ENCODE measurements around the gene MFNG. TPM values are rescaled to one million over a fixed set of nuclear protein-coding genes. Genes with fewer than 3 reads are reported as not detected.

Gene MFNG
- polyA plus RNA-seq, 1 donor from 2014 or later = 0.17 TPM

DNA sequence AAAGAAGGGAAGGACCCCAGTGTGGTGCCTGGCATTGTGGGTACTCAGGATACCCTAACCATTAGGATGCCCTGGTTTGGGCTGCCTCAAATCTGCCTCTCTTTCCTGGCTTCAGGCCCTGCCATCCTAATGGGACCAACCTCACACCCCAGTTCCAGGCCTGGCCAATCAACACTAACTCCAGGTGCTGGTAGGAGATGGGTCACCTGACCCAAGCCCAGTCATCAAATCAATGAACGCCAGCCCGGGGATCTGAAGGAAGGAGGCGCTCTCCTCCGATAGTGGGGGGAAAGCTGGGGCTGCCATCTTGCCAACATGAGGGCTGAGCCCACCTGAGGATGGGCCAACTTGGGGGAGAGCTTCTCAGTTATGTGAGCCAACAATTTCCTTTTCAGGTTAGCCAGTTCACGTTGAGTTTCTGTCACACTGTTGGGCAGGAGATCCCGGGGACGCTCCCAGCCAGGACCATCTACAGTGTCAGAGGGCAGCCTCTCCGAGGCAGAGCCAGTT, 12.7 kb downstream of the MFNG start:
- TF ChIP-seq POLR2AphosphoS5 (IDR thresholded peaks at IDR 0.05) (no peak), EZH2 (IDR thresholded peaks at IDR 0.05; ENCODE audit: borderline replicate concordance, insufficient read depth, low read length, poor library complexity, severe bottlenecking) (no peak)
- TF ChIP-seq, protein P1, sequence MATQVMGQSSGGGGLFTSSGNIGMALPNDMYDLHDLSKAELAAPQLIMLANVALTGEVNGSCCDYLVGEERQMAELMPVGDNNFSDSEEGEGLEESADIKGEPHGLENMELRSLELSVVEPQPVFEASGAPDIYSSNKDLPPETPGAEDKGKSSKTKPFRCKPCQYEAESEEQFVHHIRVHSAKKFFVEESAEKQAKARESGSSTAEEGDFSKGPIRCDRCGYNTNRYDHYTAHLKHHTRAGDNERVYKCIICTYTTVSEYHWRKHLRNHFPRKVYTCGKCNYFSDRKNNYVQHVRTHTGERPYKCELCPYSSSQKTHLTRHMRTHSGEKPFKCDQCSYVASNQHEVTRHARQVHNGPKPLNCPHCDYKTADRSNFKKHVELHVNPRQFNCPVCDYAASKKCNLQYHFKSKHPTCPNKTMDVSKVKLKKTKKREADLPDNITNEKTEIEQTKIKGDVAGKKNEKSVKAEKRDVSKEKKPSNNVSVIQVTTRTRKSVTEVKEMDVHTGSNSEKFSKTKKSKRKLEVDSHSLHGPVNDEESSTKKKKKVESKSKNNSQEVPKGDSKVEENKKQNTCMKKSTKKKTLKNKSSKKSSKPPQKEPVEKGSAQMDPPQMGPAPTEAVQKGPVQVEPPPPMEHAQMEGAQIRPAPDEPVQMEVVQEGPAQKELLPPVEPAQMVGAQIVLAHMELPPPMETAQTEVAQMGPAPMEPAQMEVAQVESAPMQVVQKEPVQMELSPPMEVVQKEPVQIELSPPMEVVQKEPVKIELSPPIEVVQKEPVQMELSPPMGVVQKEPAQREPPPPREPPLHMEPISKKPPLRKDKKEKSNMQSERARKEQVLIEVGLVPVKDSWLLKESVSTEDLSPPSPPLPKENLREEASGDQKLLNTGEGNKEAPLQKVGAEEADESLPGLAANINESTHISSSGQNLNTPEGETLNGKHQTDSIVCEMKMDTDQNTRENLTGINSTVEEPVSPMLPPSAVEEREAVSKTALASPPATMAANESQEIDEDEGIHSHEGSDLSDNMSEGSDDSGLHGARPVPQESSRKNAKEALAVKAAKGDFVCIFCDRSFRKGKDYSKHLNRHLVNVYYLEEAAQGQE (IDR thresholded peaks at IDR 0.05; ENCODE audit: borderline replicate concordance) = no peak
- no peaks in the 10 kb centered on the region for H4K20me1 ChIP-seq (ENCODE audit: insufficient read depth)
- no peak overlapping the region for H3K4me2 ChIP-seq (ENCODE audit: low read length)
- H3K79me2 ChIP-seq (replicated peaks; ENCODE audit: insufficient read depth, low read length) = no peaks in the 10 kb centered on the region
- H3F3A ChIP-seq (ENCODE audit: insufficient read depth, low read length, poor library complexity, severe bottlenecking) = no peaks in the 10 kb centered on the region
- no peaks in the 10 kb centered on the region for H3K9me3 ChIP-seq (ENCODE audit: low read length)
- no peak overlapping the region for H3K27ac ChIP-seq (ENCODE audit: low read length)
- no peak overlapping the region for H3K9ac ChIP-seq (ENCODE audit: low read length)
- H2AFZ ChIP-seq (ENCODE audit: low read depth, low read length) = no peak overlapping the region
- H3K36me3 ChIP-seq (ENCODE audit: insufficient read depth, low read length) = no peaks in the 10 kb centered on the region
- H3K9me2 ChIP-seq (ENCODE audit: insufficient read depth, low read length) = no peaks in the 10 kb centered on the region
- H3K27me3 ChIP-seq (ENCODE audit: insufficient read depth, low read depth, low read length) = no peaks in the 10 kb centered on the region
- H3K4me3 ChIP-seq (ENCODE audit: low read length) = no peak overlapping the region

DNA sequence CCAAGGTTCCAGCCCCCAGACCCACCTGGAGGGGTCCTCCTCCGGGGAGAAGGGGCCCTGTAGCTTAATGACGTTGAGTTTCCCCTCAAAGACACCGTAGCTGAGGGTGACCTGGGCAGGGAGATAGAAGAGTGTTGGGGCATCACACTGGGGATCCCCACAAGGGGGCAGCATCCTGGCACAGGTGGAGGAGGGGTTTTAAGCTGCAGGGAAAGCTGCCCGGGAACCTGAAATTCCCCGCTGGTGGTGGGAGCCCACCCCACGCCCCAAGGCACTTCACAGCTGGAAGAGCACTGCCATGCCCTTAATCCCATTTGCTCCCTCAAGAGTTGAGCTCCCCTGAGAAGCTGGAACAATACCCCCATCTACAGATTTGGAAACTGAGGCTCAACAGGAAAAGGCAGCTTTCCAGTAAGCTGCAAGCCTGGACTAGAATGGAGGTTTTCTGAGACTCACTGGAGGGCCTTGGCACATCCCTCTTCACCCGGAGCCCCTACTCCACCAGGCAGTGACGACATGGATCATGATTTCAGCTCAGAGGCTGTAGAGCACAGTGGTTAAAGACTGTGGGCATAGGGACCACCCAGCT, 13.7 kb downstream of the MFNG start:
- Histone ChIP-seq H3K79me2 (replicated peaks; ENCODE audit: insufficient read depth, low read length) (no peaks in the 10 kb centered on the region), H3K9me2 (ENCODE audit: insufficient read depth, low read length) (no peaks in the 10 kb centered on the region), H3K36me3 (ENCODE audit: insufficient read depth, low read length) (no peaks in the 10 kb centered on the region), H3K9me3 (ENCODE audit: low read length) (no peaks in the 10 kb centered on the region), H2AFZ (ENCODE audit: low read depth, low read length) (no peak overlapping the region), H4K20me1 (ENCODE audit: insufficient read depth) (no peaks in the 10 kb centered on the region), H3K4me3 (ENCODE audit: low read length) (no peak overlapping the region), H3K27me3 (ENCODE audit: insufficient read depth, low read depth, low read length) (no peaks in the 10 kb centered on the region), H3K27ac (ENCODE audit: low read length) (no peak overlapping the region), H3K9ac (ENCODE audit: low read length) (no peak overlapping the region), H3K4me2 (ENCODE audit: low read length) (no peak overlapping the region), H3F3A (ENCODE audit: insufficient read depth, low read length, poor library complexity, severe bottlenecking) (no peaks in the 10 kb centered on the region)
- TF ChIP-seq, protein P1 (IDR thresholded peaks at IDR 0.05; ENCODE audit: borderline replicate concordance) = no peak
- TF ChIP-seq SMC3 (conservative IDR thresholded peaks at IDR 0.05; ENCODE audit: poor library complexity) (no peak), POLR2AphosphoS5 (IDR thresholded peaks at IDR 0.05) (no peak), RAD21 (conservative IDR thresholded peaks at IDR 0.05) (no peak), MXI1 (conservative IDR thresholded peaks at IDR 0.05; ENCODE audit: poor library complexity, severe bottlenecking) (no peak), EZH2 (IDR thresholded peaks at IDR 0.05; ENCODE audit: borderline replicate concordance, insufficient read depth, low read length, poor library complexity, severe bottlenecking) (no peak), TAF1 (IDR thresholded peaks at IDR 0.05; ENCODE audit: low read depth) (no peak), EP300 (conservative IDR thresholded peaks at IDR 0.05; ENCODE audit: poor library complexity, severe bottlenecking) (no peak)
- TF ChIP-seq, protein P2, sequence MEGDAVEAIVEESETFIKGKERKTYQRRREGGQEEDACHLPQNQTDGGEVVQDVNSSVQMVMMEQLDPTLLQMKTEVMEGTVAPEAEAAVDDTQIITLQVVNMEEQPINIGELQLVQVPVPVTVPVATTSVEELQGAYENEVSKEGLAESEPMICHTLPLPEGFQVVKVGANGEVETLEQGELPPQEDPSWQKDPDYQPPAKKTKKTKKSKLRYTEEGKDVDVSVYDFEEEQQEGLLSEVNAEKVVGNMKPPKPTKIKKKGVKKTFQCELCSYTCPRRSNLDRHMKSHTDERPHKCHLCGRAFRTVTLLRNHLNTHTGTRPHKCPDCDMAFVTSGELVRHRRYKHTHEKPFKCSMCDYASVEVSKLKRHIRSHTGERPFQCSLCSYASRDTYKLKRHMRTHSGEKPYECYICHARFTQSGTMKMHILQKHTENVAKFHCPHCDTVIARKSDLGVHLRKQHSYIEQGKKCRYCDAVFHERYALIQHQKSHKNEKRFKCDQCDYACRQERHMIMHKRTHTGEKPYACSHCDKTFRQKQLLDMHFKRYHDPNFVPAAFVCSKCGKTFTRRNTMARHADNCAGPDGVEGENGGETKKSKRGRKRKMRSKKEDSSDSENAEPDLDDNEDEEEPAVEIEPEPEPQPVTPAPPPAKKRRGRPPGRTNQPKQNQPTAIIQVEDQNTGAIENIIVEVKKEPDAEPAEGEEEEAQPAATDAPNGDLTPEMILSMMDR (IDR thresholded peaks at IDR 0.05; ENCODE audit: poor library complexity, severe bottlenecking) = no peak

Data from neural cell (in vitro differentiated cells).